HepG2 (cell line): ENCODE data around the gene ZNF792. TPM values are rescaled to one million over a fixed set of nuclear protein-coding genes. Genes with fewer than 3 reads are reported as not detected.

Experiments
- HCFC1 ChIP-seq: fragments of 150-350 bp; IDR thresholded peaks from 2 replicates; pipeline ENCODE4 v1.6.1; 2014; ENCODE audit warnings: low read depth, low read length
- JUNB ChIP-seq: sonication (generic); formaldehyde crosslinking; IDR thresholded peaks from 2 replicates; pipeline ENCODE4 v1.8.0; 2022; ENCODE audit warnings: missing genetic modification reagents, mild to moderate bottlenecking, borderline replicate concordance
- MBD4 ChIP-seq: IDR thresholded peaks from 2 replicates; pipeline ENCODE4 v1.6.1; 2012; ENCODE audit warnings: low read length, inconsistent platforms, borderline replicate concordance
- NR2F1 ChIP-seq, 2 experiments: fragments of 450-650 bp in 1 of 2; formaldehyde crosslinking in 1 of 2; IDR thresholded peaks; 2 replicates each; pipeline versions ENCODE4 v1.5.0 to v1.6.1; 2016 to 2020; ENCODE audit warnings: mild to moderate bottlenecking in 1 of 2, missing compliant biosample characterization in 1 of 2, missing genetic modification reagents in 1 of 2, moderate library complexity in 1 of 2
- RAD21 ChIP-seq: fragments of 450-650 bp; formaldehyde crosslinking; IDR thresholded peaks from 2 replicates; pipeline ENCODE4 v1.5.0; 2020; ENCODE audit warnings: mild to moderate bottlenecking
- RFX5 ChIP-seq: IDR thresholded peaks from 2 replicates; pipeline ENCODE4 v1.6.1; 2011; ENCODE audit warnings: low read depth, low read length, improper control_type of control experiment
- SAFB2 ChIP-seq: sonication (generic); formaldehyde crosslinking; IDR thresholded peaks from 2 replicates; pipeline ENCODE4 v1.5.1; 2020; ENCODE audit warnings: missing genetic modification reagents, low read depth, mild to moderate bottlenecking, borderline replicate concordance
- TEAD3 ChIP-seq: optimal IDR thresholded peaks from 2 replicates; pipeline ENCODE3; 2016; ENCODE audit warnings: borderline replicate concordance
- ZBTB42 ChIP-seq: sonication (generic); formaldehyde crosslinking; IDR thresholded peaks from 2 replicates; pipeline ENCODE4 v1.5.0; 2020; ENCODE audit warnings: mild to moderate bottlenecking, missing genetic modification reagents
- ZBTB7A ChIP-seq: sonication (generic); formaldehyde crosslinking; IDR thresholded peaks from 2 replicates; pipeline ENCODE4 v1.8.0; 2022; ENCODE audit warnings: mild to moderate bottlenecking, missing genetic modification reagents
- ZNF256 ChIP-seq: sonication (generic); formaldehyde crosslinking; conservative IDR thresholded peaks from 2 replicates; pipeline ENCODE4 v1.4.0; 2020; ENCODE audit warnings: missing genetic modification reagents
- ZNF496 ChIP-seq: sonication (generic); formaldehyde crosslinking; IDR thresholded peaks from 2 replicates; pipeline ENCODE4 v1.8.1; 2023; ENCODE audit warnings: mild to moderate bottlenecking, moderate library complexity, missing genetic modification reagents; ENCODE audit not compliant: insufficient replicate concordance
- ZNF747 ChIP-seq: sonication (generic); formaldehyde crosslinking; IDR thresholded peaks from 2 replicates; pipeline ENCODE4 v1.8.1; 2023; ENCODE audit warnings: missing genetic modification reagents, mild to moderate bottlenecking, borderline replicate concordance
- ZNF878 ChIP-seq: sonication (generic); formaldehyde crosslinking; IDR thresholded peaks from 2 replicates; pipeline ENCODE4 v1.8.1; 2023; ENCODE audit warnings: mild to moderate bottlenecking, missing genetic modification reagents, moderate library complexity
- ZSCAN29 ChIP-seq: sonication (generic); formaldehyde crosslinking; conservative IDR thresholded peaks from 2 replicates; pipeline ENCODE4 v1.4.0; 2020; ENCODE audit warnings: mild to moderate bottlenecking, missing genetic modification reagents
- ZZZ3 ChIP-seq: sonication (generic); formaldehyde crosslinking; IDR thresholded peaks from 2 replicates; pipeline ENCODE4 v1.4.0; 2020; ENCODE audit warnings: missing genetic modification reagents, mild to moderate bottlenecking, borderline replicate concordance
- polyA plus RNA-seq, 8 experiments: library from polyadenylated mRNA; depleted of rRNA in 3 of 8; stranded (reverse) in 7 of 8; unstranded in 1 of 8; fragments of >200 nt; fragmentation: Illumina TruSeq in 4 of 8; extraction: Trizol in 4 of 8; gene quantifications; 2 replicates each; pipeline versions ENCODE4 v1.2.1 to v1.2.3, GENCODE V29; 2011 to 2016; ENCODE audit warnings: low read depth in 4 of 8, missing spikeins in 1 of 8, mixed read lengths in 1 of 8; ENCODE audit not compliant: insufficient read depth in 1 of 8
- total RNA-seq, 5 experiments: library from RNA; depleted of rRNA; stranded (reverse); fragments of >200 nt; fragmentation: Illumina TruSeq; extraction: Trizol; gene quantifications; 2 replicates each; pipeline ENCODE4 v1.2.3, GENCODE V29; 2016; ENCODE audit warnings: low read depth in 1 of 5
- TF ChIP-seq, protein P1 (sequence below): sonication (generic); formaldehyde crosslinking; IDR thresholded peaks from 2 replicates; pipeline ENCODE4 v1.4.0; 2020; ENCODE audit warnings: mild to moderate bottlenecking, missing genetic modification reagents
- TF ChIP-seq, protein P2 (sequence below): sonication (generic); formaldehyde crosslinking; conservative IDR thresholded peaks from 2 replicates; pipeline ENCODE4 v1.4.0; 2020; ENCODE audit warnings: missing genetic modification reagents
- TF ChIP-seq, protein P3 (sequence below): sonication (generic); formaldehyde crosslinking; IDR thresholded peaks from 2 replicates; pipeline ENCODE4 v1.4.0; 2020; ENCODE audit warnings: missing genetic modification reagents

Gene ZNF792
- total and polyA plus RNA-seq, 2 of the 13 experiments (the other 11 are each of a cell fraction or from before 2014, with no cell fraction given): 5.5 to 11.5 TPM

DNA sequence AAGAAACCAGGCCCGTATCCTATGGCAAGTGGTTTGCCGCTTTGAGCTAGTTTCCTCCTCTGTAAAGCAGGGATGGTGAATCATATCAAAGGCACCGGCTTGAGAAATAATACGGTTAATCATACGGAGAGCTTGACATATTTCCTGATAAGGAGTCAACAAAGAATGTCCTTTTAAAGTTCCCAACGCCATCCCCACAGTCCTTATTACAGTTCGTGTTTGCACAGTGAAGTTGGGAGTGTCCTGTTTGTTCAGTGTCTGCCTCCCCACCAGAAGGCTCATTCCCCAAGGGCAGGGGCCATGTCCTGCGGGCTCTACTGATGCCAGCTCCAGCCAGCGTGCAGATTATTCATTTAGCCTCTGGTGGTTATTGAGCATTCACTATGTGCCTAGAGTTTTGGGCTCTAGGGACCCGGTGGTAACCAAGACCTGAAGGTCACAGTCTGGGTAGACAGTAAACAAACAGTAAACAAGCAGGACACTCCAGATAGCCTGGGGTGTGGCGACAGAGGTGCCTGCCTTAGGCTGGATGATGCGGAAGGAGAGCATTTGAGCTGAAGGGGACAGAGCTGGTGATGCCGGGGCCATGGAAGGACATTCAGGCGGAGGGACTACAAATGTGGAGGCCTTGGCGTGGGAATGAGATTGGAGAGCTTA lies 42.4 kb upstream of the ZNF792 start (continued):
- TF ChIP-seq, protein P1, sequence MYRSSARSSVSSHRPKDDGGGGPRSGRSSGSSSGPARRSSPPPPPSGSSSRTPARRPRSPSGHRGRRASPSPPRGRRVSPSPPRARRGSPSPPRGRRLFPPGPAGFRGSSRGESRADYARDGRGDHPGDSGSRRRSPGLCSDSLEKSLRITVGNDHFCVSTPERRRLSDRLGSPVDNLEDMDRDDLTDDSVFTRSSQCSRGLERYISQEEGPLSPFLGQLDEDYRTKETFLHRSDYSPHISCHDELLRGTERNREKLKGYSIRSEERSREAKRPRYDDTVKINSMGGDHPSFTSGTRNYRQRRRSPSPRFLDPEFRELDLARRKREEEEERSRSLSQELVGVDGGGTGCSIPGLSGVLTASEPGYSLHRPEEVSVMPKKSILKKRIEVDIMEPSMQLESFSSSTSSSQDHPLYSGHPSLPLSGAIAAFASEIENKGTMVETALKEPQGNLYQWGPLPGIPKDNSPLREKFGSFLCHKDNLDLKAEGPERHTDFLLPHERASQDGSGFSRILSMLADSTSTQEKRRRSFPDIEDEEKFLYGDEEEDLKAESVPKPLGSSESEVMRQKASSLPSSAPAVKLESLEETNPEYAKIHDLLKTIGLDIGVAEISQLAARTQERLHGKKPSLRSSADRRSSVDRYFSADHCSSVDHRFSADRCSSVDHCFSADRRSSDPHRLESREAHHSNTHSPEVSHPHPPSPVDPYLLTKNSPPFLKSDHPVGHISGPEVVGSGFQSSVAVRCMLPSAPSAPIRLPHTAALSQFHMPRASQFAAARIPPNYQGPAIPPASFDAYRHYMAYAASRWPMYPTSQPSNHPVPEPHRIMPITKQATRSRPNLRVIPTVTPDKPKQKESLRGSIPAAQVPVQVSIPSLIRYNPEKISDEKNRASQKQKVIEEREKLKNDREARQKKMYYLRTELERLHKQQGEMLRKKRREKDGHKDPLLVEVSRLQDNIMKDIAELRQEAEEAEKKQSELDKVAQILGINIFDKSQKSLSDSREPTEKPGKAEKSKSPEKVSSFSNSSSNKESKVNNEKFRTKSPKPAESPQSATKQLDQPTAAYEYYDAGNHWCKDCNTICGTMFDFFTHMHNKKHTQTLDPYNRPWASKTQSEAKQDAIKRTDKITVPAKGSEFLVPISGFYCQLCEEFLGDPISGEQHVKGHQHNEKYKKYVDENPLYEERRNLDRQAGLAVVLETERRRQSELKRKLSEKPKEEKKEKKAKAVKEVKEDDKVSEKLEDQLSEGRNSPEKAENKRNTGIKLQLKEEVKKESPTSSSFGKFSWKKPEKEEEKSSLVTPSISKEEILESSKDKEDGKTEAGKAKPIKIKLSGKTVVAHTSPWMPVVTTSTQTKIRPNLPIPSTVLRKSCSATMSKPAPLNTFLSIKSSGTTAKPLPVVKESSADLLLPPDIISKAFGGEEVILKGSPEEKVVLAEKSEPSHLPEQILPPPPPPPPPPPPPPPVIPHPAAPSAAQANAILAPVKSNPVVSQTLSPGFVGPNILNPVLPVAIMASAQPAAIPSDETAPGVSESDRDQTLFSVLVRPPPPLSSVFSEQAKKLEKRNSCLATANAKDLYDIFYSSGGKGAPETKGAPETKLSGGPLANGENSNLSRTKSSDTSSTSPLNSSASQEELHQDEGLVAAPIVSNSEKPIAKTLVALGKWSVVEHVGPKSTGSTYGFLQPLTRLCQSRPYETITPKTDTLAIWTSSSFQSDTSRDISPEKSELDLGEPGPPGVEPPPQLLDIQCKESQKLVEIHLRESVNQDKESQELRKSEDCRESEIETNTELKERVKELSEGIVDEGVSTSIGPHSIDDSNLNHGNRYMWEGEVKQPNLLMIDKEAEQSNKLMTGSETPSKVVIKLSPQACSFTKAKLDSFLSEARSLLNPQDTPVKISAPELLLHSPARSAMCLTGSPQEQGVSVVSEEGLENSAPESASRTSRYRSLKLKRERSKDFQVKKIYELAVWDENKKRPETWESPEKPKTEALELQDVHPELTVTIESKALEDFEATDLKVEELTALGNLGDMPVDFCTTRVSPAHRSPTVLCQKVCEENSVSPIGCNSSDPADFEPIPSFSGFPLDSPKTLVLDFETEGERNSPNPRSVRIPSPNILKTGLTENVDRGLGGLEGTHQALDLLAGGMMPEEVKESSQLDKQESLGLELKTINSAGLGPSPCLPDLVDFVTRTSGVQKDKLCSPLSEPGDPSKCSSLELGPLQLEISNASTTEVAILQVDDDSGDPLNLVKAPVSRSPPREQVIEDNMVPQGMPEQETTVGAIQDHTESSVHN (CRISPR knock-in tag): 0 out of 2 replicates have a peak, but pooled peaks have one; percentile 50
- TF ChIP-seq ZNF747: peak; percentile 75; the same call in 1 of the 2 replicates
- no peak; the same call in 1 of the 2 replicates for TF ChIP-seq MBD4
- peak; percentile 63; the same call in 1 of the 2 replicates for TF ChIP-seq JUNB (CRISPR knock-in tag)
- TF ChIP-seq ZBTB42 (CRISPR knock-in tag): no peak
- no peak; the same call in 1 of the 2 replicates for TF ChIP-seq ZZZ3 (CRISPR knock-in tag)
- TF ChIP-seq RFX5: no peak
- TF ChIP-seq, protein P2, sequence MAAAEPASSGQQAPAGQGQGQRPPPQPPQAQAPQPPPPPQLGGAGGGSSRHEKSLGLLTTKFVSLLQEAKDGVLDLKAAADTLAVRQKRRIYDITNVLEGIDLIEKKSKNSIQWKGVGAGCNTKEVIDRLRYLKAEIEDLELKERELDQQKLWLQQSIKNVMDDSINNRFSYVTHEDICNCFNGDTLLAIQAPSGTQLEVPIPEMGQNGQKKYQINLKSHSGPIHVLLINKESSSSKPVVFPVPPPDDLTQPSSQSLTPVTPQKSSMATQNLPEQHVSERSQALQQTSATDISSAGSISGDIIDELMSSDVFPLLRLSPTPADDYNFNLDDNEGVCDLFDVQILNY (CRISPR knock-in tag): no peak
- 0 out of 2 replicates have a peak, but pooled peaks have one; percentile 31 for TF ChIP-seq ZNF256 (CRISPR knock-in tag)
- TF ChIP-seq ZBTB7A (CRISPR knock-in tag): peak; percentile 55; the same call in 1 of the 2 replicates
- TF ChIP-seq HCFC1: no peak
- peak; percentile 53 to 56; a peak in 2 of 4 replicates for TF ChIP-seq NR2F1 (CRISPR knock-in tag; IDR thresholded peaks at IDR 0.05)
- peak; percentile 27; the same call in 1 of the 2 replicates for TF ChIP-seq RAD21 (CRISPR knock-in tag)
- peak; percentile 74; the same call in 1 of the 2 replicates for TF ChIP-seq SAFB2
- TF ChIP-seq, protein P3, sequence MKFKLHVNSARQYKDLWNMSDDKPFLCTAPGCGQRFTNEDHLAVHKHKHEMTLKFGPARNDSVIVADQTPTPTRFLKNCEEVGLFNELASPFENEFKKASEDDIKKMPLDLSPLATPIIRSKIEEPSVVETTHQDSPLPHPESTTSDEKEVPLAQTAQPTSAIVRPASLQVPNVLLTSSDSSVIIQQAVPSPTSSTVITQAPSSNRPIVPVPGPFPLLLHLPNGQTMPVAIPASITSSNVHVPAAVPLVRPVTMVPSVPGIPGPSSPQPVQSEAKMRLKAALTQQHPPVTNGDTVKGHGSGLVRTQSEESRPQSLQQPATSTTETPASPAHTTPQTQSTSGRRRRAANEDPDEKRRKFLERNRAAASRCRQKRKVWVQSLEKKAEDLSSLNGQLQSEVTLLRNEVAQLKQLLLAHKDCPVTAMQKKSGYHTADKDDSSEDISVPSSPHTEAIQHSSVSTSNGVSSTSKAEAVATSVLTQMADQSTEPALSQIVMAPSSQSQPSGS (CRISPR knock-in tag): peak; percentile 82; the same call in 1 of the 2 replicates
- no peak for TF ChIP-seq ZNF878 (CRISPR knock-in tag)
- no peak for TF ChIP-seq ZNF496
- peak; percentile 93 for TF ChIP-seq TEAD3 (CRISPR knock-in tag)
- TF ChIP-seq ZSCAN29 (CRISPR knock-in tag): peak; percentile 98
